Measurements from ENCODE around the gene COL8A2. TPM values are rescaled to one million over a fixed set of nuclear protein-coding genes. Genes with fewer than 3 reads are reported as not detected.

Gene COL8A2
- total RNA-seq = 0.78 and 1.3 TPM in 2 replicates
- polyA plus RNA-seq = 1.2 and 1.6 TPM in 2 replicates
- 0.83 and 0.97 TPM in 2 replicates for polyA plus RNA-seq (2011; cell fraction: cytosol; rRNA removed)
- 0.75 and 0.77 TPM in 2 replicates for polyA plus RNA-seq (2011; cell fraction: nucleus; rRNA removed)
- polyA plus RNA-seq (2012) = 1.4 and 2.9 TPM in 2 replicates
- 0.73 and 1.1 TPM in 2 replicates for polyA minus RNA-seq
- polyA minus RNA-seq (2011; cell fraction: cytosol; rRNA and poly(A)+ RNA removed) = not detected
- 0.19 TPM in 2 replicates for polyA minus RNA-seq (2011; cell fraction: nucleus; rRNA and poly(A)+ RNA removed)
- percentile 15 among the genes with signal in this experiment for Bru-seq, nascent RNA
- BruChase-seq, experiment 1, labeled RNA remaining after a 6-hour chase = percentile 22 among the genes with signal in this experiment
- percentile 12 among the genes with signal in this experiment for BruChase-seq, experiment 2, labeled RNA remaining after a 2-hour chase
- long read RNA-seq, full-length matches to known transcripts = 2 of 3 reads
- long read RNA-seq, partial matches to known transcripts = 0 of 3 reads
- long read RNA-seq, other reads (novel, unspliced or antisense) = 1 of 3 reads

DNA sequence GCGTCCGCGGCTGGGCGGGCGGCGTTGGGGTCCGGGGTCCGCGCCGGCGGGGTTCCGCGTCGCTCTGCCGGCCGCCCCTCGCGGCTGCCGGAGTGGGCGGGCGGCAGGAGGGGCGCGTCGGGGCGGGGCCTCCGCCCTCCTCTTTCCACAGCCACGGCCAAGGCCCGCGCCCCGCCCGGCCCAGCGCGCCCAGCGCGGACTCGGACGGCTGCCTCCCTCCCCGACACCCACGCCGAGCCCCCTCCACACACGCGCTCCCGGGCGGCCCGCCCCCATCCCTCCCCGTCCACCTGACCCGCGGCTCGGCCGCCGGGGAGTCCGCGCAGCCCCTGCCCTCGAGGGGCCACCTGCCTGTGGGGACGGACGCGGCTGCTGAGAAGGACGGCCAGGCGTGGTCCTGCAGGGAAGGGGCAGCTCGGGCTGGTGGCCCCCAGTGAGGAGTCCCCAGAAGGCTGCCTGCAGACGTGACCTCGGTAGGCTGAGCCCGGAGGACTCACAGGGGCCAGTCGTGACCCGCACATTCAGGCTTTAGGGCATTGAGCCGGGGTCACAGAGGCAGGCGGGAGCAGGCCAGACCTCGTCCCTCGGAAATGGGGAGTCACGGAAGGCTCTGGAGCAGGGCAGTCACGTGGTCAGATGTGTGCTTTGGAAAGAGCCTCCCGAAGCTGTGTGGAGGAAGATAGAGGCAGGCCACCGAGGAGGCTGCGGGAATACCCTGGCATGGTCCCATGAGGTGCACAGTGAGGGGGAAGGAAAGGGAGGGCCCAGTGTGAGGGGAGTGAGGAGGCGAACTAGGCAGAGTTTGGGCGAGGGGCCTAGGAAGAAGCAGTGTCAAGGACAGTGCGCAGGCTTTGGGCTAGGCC lies at the start of gene COL8A2:
COL8A2 (minus strand) TSS at position 94 of the 863 bp plus-strand sequence. CDS start 24,980 bp downstream, outside the sequence.
- FAIRE-seq (no peak), DNase-seq (ENCODE audit: low read depth, low spot score) (no peak)
- POLR2A ChIA-PET = no interaction called here
- H3K9me1 ChIP-seq (replicated peaks; ENCODE audit: control insufficient read depth, extremely low read depth, insufficient read depth, low read length) = no peaks in the 10 kb centered on the region
- H2AFZ ChIP-seq (ENCODE audit: low read depth, low read length) = peak within 1 kb of the TSS; percentile 40
- no peaks in the 10 kb centered on the region for H3K9me3 ChIP-seq (replicated peaks; ENCODE audit: control insufficient read depth, insufficient read depth, low read length)
- peak within 1 kb of the TSS in 1 of 3 experiments; percentile 31 for H3K4me3 ChIP-seq (replicated peaks in 1 of 3; ENCODE audit: insufficient read depth in 1 of 3, low read depth in 1 of 3, low read length in 3 of 3)
- intact Hi-C loops (cut with micrococcal nuclease) = no loop called here
- no peak within 1 kb of the TSS for H3K4me2 ChIP-seq (ENCODE audit: insufficient read depth, low read length)
- no peaks in the 10 kb centered on the region for H3K4me1 ChIP-seq (ENCODE audit: control insufficient read depth, extremely low read depth, insufficient read depth, low read length)
- CTCF ChIA-PET = interaction anchor here (0.6 to 1.0 kb wide), 2 partner anchors 10 to 484 kb away, joined by 4 to 5 read pairs; no protein-coding TSS in a partner anchor
- H3K36me3 ChIP-seq (ENCODE audit: control insufficient read depth in 2 of 2, extremely low read depth in 1 of 2, insufficient read depth in 2 of 2, low read length in 2 of 2) = no peaks in the 10 kb centered on the region
- no peaks in the 10 kb centered on the region for H4K20me1 ChIP-seq (replicated peaks; ENCODE audit: control insufficient read depth, extremely low read depth, insufficient read depth, low read length)
- no TSS peak for BruUV-seq (replicated peaks)
- H3K9ac ChIP-seq (replicated peaks; ENCODE audit: extremely low read depth, insufficient read depth, low read length) = no peak within 1 kb of the TSS
- dilution Hi-C loops (cut with MboI; ENCODE audit: extremely low pct_ligation_motif_present, low sequenced_read_pairs) = no loop called here
- no peaks in the 10 kb centered on the region for H3K79me2 ChIP-seq (ENCODE audit: control insufficient read depth, insufficient read depth, low read length)
- peaks cover 5 to 9% of the 10 kb centered on the region in 2 experiments for H3K27me3 ChIP-seq (ENCODE audit: control insufficient read depth in 2 of 2, insufficient read depth in 2 of 2, low read length in 2 of 2)
- no peak within 1 kb of the TSS for H3K27ac ChIP-seq (ENCODE audit: insufficient read depth, low read depth, low read length)
- TF ChIP-seq CTCF (IDR thresholded peaks at IDR 0.05; ENCODE audit: extremely low read depth in 1 of 2, insufficient read depth in 1 of 2, low read depth in 1 of 2, low read length in 2 of 2) (no peak), JUN (IDR thresholded peaks at IDR 0.05; ENCODE audit: borderline replicate concordance, insufficient read depth, insufficient read length, low read depth) (no peak), POLR2A (IDR thresholded peaks at IDR 0.05; ENCODE audit: low read depth, low read length) (no peak), GATA2 (IDR thresholded peaks at IDR 0.05; ENCODE audit: insufficient read depth, insufficient read length, low read depth, low read length) (no peak), EZH2 (IDR thresholded peaks at IDR 0.05; ENCODE audit: borderline replicate concordance, low read depth, low read length, severe bottlenecking) (no peak), MAX (IDR thresholded peaks at IDR 0.05; ENCODE audit: insufficient read depth, insufficient read length) (peak; percentile 17)

All from endothelial cell of umbilical vein (primary cell).